Immature natural killer cell (primary cell): ENCODE measurements around the gene STIMATE. TPM values are rescaled to one million over a fixed set of nuclear protein-coding genes. Genes with fewer than 3 reads are reported as not detected.
A peak's percentile ranks its signal among the peaks of the same experiment; 100 is the strongest.

Source experiments
- DNase-seq, 3 donors: peaks; one replicate each; pipeline ENCODE4 v3.0.0; 2022; ENCODE audit warnings: mixed read lengths in 1 of 3
- H3K27ac Mint-ChIP-seq, 6 donors: one replicate each; pipeline ENCODE4 v1.8.0; 2020; ENCODE audit warnings: mixed read lengths in 6 of 6, mild to moderate bottlenecking in 5 of 6, inconsistent platforms in 4 of 6, moderate library complexity in 3 of 6
- H3K27me3 Mint-ChIP-seq, 3 donors: one replicate each; pipeline ENCODE4 v1.8.0; 2020 to 2021; ENCODE audit warnings: low read depth in 3 of 3, mild to moderate bottlenecking in 3 of 3, mixed read lengths in 3 of 3, moderate library complexity in 3 of 3, inconsistent platforms in 1 of 3
- H3K36me3 Mint-ChIP-seq, 3 donors: one replicate each; pipeline ENCODE4 v1.8.0; 2020; ENCODE audit warnings: mixed read lengths in 3 of 3, inconsistent platforms in 2 of 3, mild to moderate bottlenecking in 2 of 3
- H3K4me1 Mint-ChIP-seq, 2 donors: one replicate each; pipeline ENCODE4 v1.8.0; 2020; ENCODE audit warnings: inconsistent platforms in 2 of 2, mild to moderate bottlenecking in 2 of 2, mixed read lengths in 2 of 2, moderate library complexity in 1 of 2
- H3K4me3 Mint-ChIP-seq, 5 donors: one replicate each; pipeline ENCODE4 v1.8.0; 2020; ENCODE audit warnings: mild to moderate bottlenecking in 5 of 5, mixed read lengths in 5 of 5, inconsistent platforms in 3 of 5, moderate library complexity in 3 of 5
- H3K9me3 Mint-ChIP-seq, 6 donors: one replicate each; pipeline ENCODE4 v1.8.0; 2020; ENCODE audit warnings: mild to moderate bottlenecking in 6 of 6, mixed read lengths in 6 of 6, inconsistent platforms in 4 of 6, moderate library complexity in 3 of 6
- polyA plus RNA-seq, 3 donors: library from polyadenylated mRNA; unstranded; fragments of 300-500 nt; fragmentation: Illumina TruSeq; gene quantifications; one replicate each; pipeline ENCODE4 v1.2.3, GENCODE V29; 2021

The STIMATE gene
- polyA plus RNA-seq, 3 donors from 2014 or later: 3.3 to 11.0 (median 8.2) TPM

DNA sequence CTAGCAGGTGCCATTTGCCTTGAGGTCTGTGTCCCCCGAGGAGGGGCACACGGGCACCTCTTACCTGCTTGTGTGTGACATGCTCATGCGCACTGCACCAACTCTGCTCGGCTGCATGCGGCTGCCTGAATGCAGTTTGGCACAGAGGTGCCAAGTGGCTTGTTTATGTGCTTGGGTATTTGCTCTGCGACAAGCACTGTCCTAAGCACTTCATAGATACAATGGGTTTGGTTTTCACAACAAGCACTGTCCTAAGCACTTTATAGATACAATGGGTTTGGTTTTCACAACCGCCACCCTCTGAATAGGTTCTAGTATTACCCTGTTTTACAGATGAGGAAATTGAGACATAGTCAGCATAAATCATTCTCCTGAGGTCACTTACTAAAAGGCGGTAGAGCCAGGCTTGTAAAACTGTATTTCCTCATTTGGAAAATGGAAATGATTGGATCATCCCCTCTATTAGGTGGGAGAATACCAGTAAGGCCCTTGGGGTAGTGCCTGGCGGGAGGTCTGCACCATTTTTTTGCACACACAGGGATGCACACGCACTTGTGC, 67.4 kb downstream of the STIMATE start:
- no peak overlapping the region for H3K27ac Mint-ChIP-seq
- peaks cover 0 to 4% (median 2%) of the 10 kb centered on the region in 3 donors for H3K27me3 Mint-ChIP-seq
- DNase-seq: no peak
- H3K9me3 Mint-ChIP-seq: no peaks in the 10 kb centered on the region
- H3K4me1 Mint-ChIP-seq: peaks cover 0 to 3% of the 10 kb centered on the region in 2 donors
- H3K36me3 Mint-ChIP-seq: peaks cover 0 to 2% (median 0%) of the 10 kb centered on the region in 3 donors
- no peak overlapping the region for H3K4me3 Mint-ChIP-seq

DNA sequence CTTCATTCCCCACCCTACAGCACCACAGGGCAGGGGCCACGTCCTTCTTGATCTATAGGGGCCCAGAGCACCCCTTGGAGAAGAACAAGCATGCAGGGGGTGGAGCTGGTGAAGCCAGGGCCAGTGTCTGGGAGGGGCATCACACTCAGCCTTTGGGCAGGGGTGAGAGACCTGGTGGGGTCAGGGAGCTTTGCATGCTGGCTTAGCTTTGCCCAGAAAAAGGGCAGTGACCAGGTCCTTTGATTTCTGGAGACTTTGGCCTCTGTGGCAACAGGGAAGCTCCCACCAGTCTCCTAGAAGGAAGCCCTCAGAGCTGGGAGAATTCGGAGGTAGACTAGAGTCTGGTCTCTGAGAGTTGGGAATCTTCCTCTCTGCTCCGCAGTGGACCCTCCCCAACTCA, 67.9 kb downstream of the STIMATE start:
- H3K4me3 Mint-ChIP-seq: no peak overlapping the region
- peaks cover 0 to 3% of the 10 kb centered on the region in 2 donors for H3K4me1 Mint-ChIP-seq
- no peak overlapping the region for H3K27ac Mint-ChIP-seq
- H3K27me3 Mint-ChIP-seq: peaks cover 0 to 4% (median 2%) of the 10 kb centered on the region in 3 donors
- H3K36me3 Mint-ChIP-seq: peaks cover 0 to 4% (median 0%) of the 10 kb centered on the region in 3 donors
- H3K9me3 Mint-ChIP-seq: no peaks in the 10 kb centered on the region
- no peak for DNase-seq

DNA sequence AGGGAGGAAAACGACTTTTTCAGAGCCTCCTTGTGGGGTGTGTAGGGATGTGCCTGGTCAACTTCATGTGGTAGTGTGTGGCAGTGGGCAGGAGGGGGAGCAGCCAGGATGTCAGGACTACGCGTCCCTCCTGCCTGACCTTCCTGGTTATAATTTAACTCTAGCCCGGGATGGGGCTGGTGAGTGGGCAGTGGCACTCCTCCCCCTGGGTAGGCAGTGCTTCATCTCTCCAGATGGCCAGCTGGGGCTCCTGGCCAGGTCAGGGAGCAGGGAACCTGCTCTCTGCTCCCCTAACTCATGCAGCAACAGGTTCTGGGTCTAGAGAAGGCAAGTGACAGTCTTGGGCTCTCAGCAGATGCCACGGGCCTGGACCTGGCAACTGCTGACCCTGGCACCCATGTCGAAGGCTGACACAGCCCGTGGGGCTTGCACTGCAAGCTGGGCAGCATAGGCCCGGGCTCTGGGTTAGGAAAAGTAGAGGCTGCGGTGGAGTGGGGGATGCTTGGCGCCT, 69.4 kb downstream of the STIMATE start:
- H3K4me3 Mint-ChIP-seq: no peak overlapping the region
- no peaks in the 10 kb centered on the region for H3K9me3 Mint-ChIP-seq
- peaks cover 0 to 2% of the 10 kb centered on the region in 2 donors for H3K4me1 Mint-ChIP-seq
- no peak for DNase-seq
- no peak overlapping the region for H3K27ac Mint-ChIP-seq
- peaks cover 0 to 2% (median 2%) of the 10 kb centered on the region in 3 donors for H3K27me3 Mint-ChIP-seq
- H3K36me3 Mint-ChIP-seq: peaks cover 0 to 4% (median 0%) of the 10 kb centered on the region in 3 donors

DNA sequence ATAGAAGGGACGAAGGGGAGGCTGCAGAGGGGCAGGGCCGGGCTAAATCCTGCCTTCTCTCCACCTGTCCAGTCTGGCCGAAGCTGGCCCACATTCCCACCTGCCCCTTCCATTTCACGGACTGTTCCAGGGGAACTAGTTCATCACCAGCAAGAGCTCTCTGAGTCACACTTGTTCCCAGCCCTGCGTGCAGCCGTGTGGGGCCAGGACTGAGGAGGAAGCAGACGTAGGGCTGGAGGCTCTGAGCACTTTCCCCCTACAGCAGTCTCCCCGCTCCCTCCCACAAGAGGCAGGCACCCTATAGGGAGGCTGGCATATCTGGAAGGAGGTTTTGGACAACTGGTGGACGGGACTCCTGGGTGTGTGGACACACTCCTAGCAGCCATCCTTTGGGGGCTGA, 69.9 kb downstream of the STIMATE start:
- peaks cover 0 to 2% (median 2%) of the 10 kb centered on the region in 3 donors for H3K27me3 Mint-ChIP-seq
- no peak for DNase-seq
- no peak overlapping the region for H3K4me3 Mint-ChIP-seq
- H3K9me3 Mint-ChIP-seq: no peaks in the 10 kb centered on the region
- H3K4me1 Mint-ChIP-seq: peaks cover 0 to 2% of the 10 kb centered on the region in 2 donors
- H3K27ac Mint-ChIP-seq: peak overlapping the region in 1 of 6 donors; percentile 40
- peaks cover 0 to 4% (median 0%) of the 10 kb centered on the region in 3 donors for H3K36me3 Mint-ChIP-seq

DNA sequence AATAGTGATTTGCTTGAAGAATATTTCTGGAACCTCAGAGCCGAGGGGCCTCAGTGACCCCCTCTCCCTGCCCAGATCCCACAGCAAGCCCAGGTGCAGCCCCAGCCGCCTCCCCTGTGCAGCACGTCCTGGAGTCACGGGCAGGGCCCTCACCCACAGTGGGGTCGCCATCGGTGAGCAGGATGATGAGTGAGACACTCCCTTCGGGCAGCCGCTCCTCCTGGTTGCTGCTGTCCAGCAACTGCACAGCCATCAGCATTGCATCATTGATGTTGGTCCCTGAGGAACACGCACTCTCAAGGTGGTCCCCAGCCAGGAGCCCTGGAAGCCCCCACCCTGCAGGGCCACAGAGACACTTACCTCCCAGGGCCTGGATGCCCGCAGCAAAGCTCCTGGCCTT, 73.3 kb downstream of the STIMATE start:
- Mint-ChIP-seq H3K27ac (no peak overlapping the region), H3K36me3 (peaks cover 0 to 4% (median 0%) of the 10 kb centered on the region in 3 donors), H3K9me3 (no peaks in the 10 kb centered on the region), H3K4me3 (no peak overlapping the region), H3K4me1 (no peaks in the 10 kb centered on the region), H3K27me3 (peaks cover 0 to 2% (median 0%) of the 10 kb centered on the region in 3 donors)
- no peak for DNase-seq

DNA sequence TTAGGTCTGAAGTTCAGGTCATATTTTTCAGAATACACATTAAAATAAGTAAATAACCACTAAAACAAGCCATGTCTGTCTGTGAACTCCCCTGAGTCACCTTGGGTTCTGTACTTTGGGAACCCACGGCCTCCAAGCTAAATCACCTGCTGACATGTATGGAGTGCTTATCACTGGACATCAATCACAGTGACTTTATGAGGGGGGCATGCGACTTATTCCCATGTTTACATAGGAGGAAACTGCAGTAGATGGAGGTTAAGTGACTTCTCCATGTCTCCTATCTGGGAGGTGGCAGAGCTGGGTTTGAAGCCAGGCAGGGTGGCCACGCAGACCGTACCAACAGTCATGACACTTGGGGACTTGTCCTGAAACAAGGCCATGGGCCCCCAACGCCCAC, 75.0 kb downstream of the STIMATE start:
- Mint-ChIP-seq H3K27ac (no peak overlapping the region), H3K27me3 (peaks cover 0 to 2% (median 2%) of the 10 kb centered on the region in 3 donors), H3K9me3 (no peaks in the 10 kb centered on the region), H3K36me3 (peaks cover 0 to 4% (median 0%) of the 10 kb centered on the region in 3 donors), H3K4me3 (no peak overlapping the region), H3K4me1 (no peaks in the 10 kb centered on the region)
- no peak for DNase-seq

DNA sequence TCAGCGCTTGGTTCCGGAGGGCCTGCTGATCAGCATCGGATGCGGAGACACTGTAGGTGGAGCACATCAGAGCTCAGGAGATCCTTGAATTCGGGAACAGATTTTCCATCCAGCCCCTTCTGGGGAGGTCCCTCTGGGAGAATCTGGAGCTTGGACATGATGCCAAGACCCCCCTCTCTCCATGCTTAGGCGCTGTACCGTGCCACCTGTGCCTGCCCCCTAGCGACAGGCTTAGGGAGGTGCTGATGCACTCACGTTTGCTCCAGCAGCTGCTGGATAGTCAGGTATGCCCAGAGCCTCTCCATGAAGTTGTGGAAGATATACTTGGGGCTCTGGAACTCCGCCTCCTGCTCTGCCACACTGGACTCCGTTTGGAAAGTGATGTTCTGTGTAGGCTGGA, 76.6 kb downstream of the STIMATE start:
- Mint-ChIP-seq H3K27me3 (peaks cover 0 to 2% (median 2%) of the 10 kb centered on the region in 3 donors), H3K4me3 (no peak overlapping the region), H3K4me1 (no peaks in the 10 kb centered on the region), H3K9me3 (no peaks in the 10 kb centered on the region), H3K27ac (no peak overlapping the region), H3K36me3 (peaks cover 0 to 4% (median 0%) of the 10 kb centered on the region in 3 donors)
- DNase-seq: no peak

DNA sequence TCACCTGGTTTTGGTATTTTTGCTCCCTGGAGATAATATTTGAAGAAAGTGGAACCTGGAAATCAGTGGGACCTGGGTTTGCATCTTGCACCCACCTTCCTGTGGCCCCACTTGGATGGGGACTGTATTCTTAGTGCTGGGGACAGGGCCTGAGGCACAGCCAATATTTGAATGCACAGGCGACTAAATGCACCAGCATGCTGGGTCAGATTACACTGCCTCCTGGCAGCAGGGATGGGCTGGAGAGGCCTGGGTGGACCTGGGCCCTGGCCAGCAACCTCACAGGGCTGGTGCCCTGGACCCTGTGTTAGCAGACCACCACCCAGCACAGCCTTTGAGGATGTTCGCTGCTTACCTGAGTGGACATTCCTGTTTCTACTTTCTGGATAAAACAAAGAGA, 77.4 kb downstream of the STIMATE start:
- no peak overlapping the region for H3K4me3 Mint-ChIP-seq
- H3K27ac Mint-ChIP-seq: no peak overlapping the region
- H3K36me3 Mint-ChIP-seq: peaks cover 0 to 1% (median 0%) of the 10 kb centered on the region in 3 donors
- DNase-seq: no peak
- no peaks in the 10 kb centered on the region for H3K4me1 Mint-ChIP-seq
- peaks cover 0 to 2% (median 2%) of the 10 kb centered on the region in 3 donors for H3K27me3 Mint-ChIP-seq
- H3K9me3 Mint-ChIP-seq: no peaks in the 10 kb centered on the region

DNA sequence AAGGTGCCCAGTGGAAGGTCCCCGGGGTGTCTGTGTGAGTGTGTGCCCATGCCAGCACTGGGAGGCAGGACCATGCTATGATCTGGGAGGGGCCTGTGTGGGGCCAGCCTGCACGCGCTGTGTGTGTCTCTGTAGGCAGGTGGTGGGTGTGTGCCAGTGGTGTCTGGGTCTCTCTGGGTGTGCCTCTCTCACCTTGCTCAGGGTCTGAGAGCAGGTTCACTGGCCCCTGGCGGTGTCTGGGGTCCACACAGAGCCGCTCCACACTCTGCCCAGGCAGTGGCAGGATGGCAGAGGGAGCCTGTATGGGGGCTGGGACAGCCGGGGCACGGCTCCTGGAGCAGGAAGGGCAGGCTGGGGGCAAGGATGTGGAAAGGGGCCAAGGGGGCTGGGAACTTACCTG, 79.5 kb downstream of the STIMATE start:
- Mint-ChIP-seq H3K27me3 (peaks cover 0 to 3% (median 2%) of the 10 kb centered on the region in 3 donors), H3K36me3 (no peaks in the 10 kb centered on the region), H3K27ac (no peak overlapping the region), H3K9me3 (no peaks in the 10 kb centered on the region), H3K4me1 (no peaks in the 10 kb centered on the region), H3K4me3 (no peak overlapping the region)
- no peak for DNase-seq

DNA sequence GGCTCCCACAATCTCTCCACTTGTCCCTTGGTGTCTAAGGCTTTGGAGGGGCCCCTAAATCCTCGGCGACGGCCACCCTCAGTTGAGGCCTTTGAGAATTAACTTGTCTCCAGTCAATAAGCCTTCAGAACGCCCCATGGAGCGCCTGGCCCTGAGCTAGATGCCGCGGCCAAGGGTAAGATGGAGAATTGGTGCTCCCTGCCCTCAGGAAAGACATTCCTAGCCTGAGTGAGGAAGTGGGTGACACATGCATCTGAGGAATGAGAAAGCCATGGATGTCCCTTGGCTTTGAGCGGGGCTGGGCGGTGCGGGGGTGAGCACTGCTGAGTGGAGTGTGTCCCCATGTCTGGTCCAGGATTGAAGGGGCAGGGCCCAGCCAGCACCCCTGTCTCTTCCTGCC, 80.1 kb downstream of the STIMATE start:
- H3K36me3 Mint-ChIP-seq: no peaks in the 10 kb centered on the region
- peaks cover 0 to 3% (median 2%) of the 10 kb centered on the region in 3 donors for H3K27me3 Mint-ChIP-seq
- H3K4me3 Mint-ChIP-seq: no peak overlapping the region
- H3K9me3 Mint-ChIP-seq: no peaks in the 10 kb centered on the region
- H3K4me1 Mint-ChIP-seq: no peaks in the 10 kb centered on the region
- no peak for DNase-seq
- H3K27ac Mint-ChIP-seq: no peak overlapping the region

DNA sequence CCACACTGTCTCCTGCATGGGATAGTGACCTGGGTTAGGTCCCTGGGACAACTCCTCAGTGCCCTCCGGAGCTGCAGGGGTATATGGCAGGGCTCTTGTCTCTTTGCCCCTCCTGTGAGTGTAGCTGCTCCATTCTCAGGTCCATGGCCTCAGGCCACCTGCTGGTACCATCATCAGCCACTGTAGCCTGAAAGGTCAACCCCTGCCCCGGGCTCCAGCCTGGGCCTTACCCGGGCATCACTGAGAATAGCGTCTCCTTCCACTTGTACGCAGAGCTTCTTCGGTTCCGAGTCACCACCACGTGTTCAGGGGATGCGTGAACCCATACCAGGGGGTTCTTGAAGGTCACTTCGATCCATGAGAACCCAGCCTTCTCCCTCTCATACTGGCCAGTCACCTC, 80.7 kb downstream of the STIMATE start:
- H3K4me1 Mint-ChIP-seq: no peaks in the 10 kb centered on the region
- H3K9me3 Mint-ChIP-seq: no peaks in the 10 kb centered on the region
- no peak for DNase-seq
- no peak overlapping the region for H3K4me3 Mint-ChIP-seq
- peaks cover 0 to 6% (median 2%) of the 10 kb centered on the region in 3 donors for H3K27me3 Mint-ChIP-seq
- no peak overlapping the region for H3K27ac Mint-ChIP-seq
- H3K36me3 Mint-ChIP-seq: no peaks in the 10 kb centered on the region

DNA sequence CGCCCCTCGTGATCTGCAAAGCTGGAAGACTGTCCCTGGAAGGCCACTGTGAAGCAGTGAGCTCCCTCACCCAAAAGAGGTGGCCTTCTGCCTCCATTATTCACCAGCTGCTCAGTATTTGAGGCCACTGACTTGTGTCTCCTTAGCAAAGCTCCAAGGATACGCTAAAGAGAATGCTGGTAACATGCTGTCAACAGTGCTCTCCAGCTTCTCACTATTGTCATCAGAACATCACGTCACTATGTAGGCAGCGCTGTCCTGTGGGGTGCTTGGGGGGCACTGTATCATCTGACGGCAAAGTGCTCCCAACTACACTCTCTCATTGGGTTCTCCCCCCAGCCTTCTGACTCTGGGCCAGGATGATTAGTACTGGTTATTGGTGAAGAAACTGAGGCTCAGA, 81.1 kb downstream of the STIMATE start:
- H3K4me1 Mint-ChIP-seq: no peaks in the 10 kb centered on the region
- H3K36me3 Mint-ChIP-seq: no peaks in the 10 kb centered on the region
- H3K27ac Mint-ChIP-seq: no peak overlapping the region
- no peaks in the 10 kb centered on the region for H3K9me3 Mint-ChIP-seq
- DNase-seq: no peak
- peaks cover 0 to 9% (median 2%) of the 10 kb centered on the region in 3 donors for H3K27me3 Mint-ChIP-seq
- no peak overlapping the region for H3K4me3 Mint-ChIP-seq

DNA sequence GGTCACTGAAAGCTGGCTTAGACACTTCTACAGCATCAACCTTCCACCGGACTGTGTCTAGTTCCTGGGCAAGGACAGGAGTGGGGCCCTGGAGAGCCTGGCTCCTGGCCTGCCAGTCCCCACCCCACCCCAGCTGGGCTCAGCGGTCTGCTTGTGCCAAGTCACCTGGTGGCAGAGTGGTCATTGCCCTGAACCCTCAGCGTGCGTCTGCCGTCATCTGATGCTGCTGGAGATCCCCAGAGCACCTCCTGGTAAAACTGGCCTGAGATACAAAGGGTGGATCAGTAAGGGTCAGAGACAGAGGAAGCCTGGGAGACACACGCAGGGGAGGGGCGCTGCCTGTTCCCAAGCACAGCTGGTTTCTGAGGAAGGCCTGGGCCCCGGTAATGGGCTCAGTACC, 83.5 kb downstream of the STIMATE start:
- no peaks in the 10 kb centered on the region for H3K4me1 Mint-ChIP-seq
- no peak overlapping the region for H3K27ac Mint-ChIP-seq
- no peaks in the 10 kb centered on the region for H3K36me3 Mint-ChIP-seq
- no peak overlapping the region for H3K4me3 Mint-ChIP-seq
- H3K9me3 Mint-ChIP-seq: no peaks in the 10 kb centered on the region
- peaks cover 0 to 9% (median 0%) of the 10 kb centered on the region in 3 donors for H3K27me3 Mint-ChIP-seq
- no peak for DNase-seq

DNA sequence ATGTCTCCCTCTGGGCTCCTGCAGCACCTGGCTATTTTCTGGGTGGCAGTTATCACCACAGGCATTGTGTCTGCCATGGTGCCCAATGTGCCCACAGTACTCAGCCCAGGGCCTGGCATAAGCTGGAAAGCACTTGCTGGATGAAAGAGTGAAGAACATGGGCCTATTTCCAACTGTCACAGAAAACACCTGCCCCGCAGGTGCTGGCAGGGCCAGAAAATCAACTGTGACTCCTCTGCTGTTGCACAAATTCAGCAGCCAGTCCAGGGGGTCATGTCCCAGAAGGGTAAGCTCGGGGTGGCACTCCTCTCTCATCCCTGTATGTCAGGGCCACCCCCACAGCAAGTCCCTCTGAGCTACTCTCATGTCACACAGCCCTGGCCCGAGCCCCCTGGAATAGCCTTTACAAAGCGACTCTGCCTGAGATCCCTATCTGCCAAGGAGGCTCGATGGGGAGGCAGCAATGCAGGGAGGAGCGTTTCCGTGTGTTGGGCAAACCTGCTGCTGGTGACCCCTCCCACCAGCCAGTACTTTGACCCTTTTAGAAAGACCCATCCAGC, 85.8 kb downstream of the STIMATE start:
- DNase-seq: no peak
- Mint-ChIP-seq H3K4me1 (peaks cover 4 to 17% of the 10 kb centered on the region in 2 donors), H3K36me3 (no peaks in the 10 kb centered on the region), H3K27ac (no peak overlapping the region), H3K27me3 (peaks cover 0 to 7% (median 0%) of the 10 kb centered on the region in 3 donors), H3K9me3 (no peaks in the 10 kb centered on the region), H3K4me3 (no peak overlapping the region)
